ENCODE data around the gene NALF2. TPM values are rescaled to one million over a fixed set of nuclear protein-coding genes. Genes with fewer than 3 reads are reported as not detected.

The NALF2 gene
- total RNA-seq (2021; ENCODE audit: unreplicated experiment): 1.5 TPM
- polyA plus RNA-seq (2012; ENCODE audit: insufficient read length): 1.1 TPM
- Bru-seq, nascent RNA: percentile 25 among the genes with signal in this experiment
- percentile 30 among the genes with signal in this experiment for BruChase-seq, experiment 1, labeled RNA remaining after a 2-hour chase
- BruChase-seq, experiment 2, labeled RNA remaining after a 6-hour chase: percentile 30 among the genes with signal in this experiment
- long read RNA-seq, partial matches to known transcripts: 1 of 5 reads
- long read RNA-seq, other reads (novel, unspliced or antisense): 4 of 5 reads

- H3K4me1 ChIP-seq (ENCODE audit: control insufficient read depth, insufficient read depth, low read length): no peaks in the 10 kb centered on the region
- H3K4me3 ChIP-seq (ENCODE audit: low read depth in 2 of 2, low read length in 2 of 2): peak within 1 kb of the TSS; percentile 48 to 60
- H3K27me3 ChIP-seq (ENCODE audit: control insufficient read depth, insufficient read depth, low read length): no peaks in the 10 kb centered on the region
- POLR2A ChIA-PET: no interaction called here
- intact Hi-C loops (cut with micrococcal nuclease; ENCODE audit: unreplicated experiment) (no loop called here), in situ Hi-C loops (cut with HindIII; ENCODE audit: low pct_unique_long_range_greater_than_20kb, low sequenced_read_pairs) (no loop called here)
- ATAC-seq: peak; percentile 79
- no peak within 1 kb of the TSS for H3K27ac ChIP-seq (ENCODE audit: low read length)
- no peaks in the 10 kb centered on the region for H3K36me3 ChIP-seq (ENCODE audit: control insufficient read depth, insufficient read depth, low read length)
- no peaks in the 10 kb centered on the region for H3K9me3 ChIP-seq (ENCODE audit: control insufficient read depth, insufficient read depth, low read depth, low read length)
- no peak for TF ChIP-seq SIN3A (IDR thresholded peaks at IDR 0.05; ENCODE audit: borderline replicate concordance, insufficient read depth, low read depth, low read length)
- TF ChIP-seq, protein P1, sequence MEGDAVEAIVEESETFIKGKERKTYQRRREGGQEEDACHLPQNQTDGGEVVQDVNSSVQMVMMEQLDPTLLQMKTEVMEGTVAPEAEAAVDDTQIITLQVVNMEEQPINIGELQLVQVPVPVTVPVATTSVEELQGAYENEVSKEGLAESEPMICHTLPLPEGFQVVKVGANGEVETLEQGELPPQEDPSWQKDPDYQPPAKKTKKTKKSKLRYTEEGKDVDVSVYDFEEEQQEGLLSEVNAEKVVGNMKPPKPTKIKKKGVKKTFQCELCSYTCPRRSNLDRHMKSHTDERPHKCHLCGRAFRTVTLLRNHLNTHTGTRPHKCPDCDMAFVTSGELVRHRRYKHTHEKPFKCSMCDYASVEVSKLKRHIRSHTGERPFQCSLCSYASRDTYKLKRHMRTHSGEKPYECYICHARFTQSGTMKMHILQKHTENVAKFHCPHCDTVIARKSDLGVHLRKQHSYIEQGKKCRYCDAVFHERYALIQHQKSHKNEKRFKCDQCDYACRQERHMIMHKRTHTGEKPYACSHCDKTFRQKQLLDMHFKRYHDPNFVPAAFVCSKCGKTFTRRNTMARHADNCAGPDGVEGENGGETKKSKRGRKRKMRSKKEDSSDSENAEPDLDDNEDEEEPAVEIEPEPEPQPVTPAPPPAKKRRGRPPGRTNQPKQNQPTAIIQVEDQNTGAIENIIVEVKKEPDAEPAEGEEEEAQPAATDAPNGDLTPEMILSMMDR (IDR thresholded peaks at IDR 0.05): peak; percentile 45
- TF ChIP-seq, protein P2, sequence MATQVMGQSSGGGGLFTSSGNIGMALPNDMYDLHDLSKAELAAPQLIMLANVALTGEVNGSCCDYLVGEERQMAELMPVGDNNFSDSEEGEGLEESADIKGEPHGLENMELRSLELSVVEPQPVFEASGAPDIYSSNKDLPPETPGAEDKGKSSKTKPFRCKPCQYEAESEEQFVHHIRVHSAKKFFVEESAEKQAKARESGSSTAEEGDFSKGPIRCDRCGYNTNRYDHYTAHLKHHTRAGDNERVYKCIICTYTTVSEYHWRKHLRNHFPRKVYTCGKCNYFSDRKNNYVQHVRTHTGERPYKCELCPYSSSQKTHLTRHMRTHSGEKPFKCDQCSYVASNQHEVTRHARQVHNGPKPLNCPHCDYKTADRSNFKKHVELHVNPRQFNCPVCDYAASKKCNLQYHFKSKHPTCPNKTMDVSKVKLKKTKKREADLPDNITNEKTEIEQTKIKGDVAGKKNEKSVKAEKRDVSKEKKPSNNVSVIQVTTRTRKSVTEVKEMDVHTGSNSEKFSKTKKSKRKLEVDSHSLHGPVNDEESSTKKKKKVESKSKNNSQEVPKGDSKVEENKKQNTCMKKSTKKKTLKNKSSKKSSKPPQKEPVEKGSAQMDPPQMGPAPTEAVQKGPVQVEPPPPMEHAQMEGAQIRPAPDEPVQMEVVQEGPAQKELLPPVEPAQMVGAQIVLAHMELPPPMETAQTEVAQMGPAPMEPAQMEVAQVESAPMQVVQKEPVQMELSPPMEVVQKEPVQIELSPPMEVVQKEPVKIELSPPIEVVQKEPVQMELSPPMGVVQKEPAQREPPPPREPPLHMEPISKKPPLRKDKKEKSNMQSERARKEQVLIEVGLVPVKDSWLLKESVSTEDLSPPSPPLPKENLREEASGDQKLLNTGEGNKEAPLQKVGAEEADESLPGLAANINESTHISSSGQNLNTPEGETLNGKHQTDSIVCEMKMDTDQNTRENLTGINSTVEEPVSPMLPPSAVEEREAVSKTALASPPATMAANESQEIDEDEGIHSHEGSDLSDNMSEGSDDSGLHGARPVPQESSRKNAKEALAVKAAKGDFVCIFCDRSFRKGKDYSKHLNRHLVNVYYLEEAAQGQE (IDR thresholded peaks at IDR 0.05; ENCODE audit: insufficient read depth in 1 of 2, low read depth in 2 of 2, low read length in 1 of 2): peak; percentile 86 to 93
- BruUV-seq (replicated peaks): no TSS peak
- CTCF ChIA-PET: interaction anchor here (0.5 to 0.6 kb wide), 3 partner anchors 26 to 425 kb away, joined by 4 to 6 read pairs (median 4); no protein-coding TSS in a partner anchor
- no peak for DNase-seq (ENCODE audit: low read depth, low spot score)
These were observed at the start of gene NALF2 for GRCh38 chrX:69503782-69504625. Gene NALF2, plus strand, starts transcription at chrX:69504326. Its CDS starts 957 bp downstream, at chrX:69505283.

- H3K27ac ChIP-seq (ENCODE audit: low read length): no peak overlapping the region
- no peaks in the 10 kb centered on the region for H3K36me3 ChIP-seq (ENCODE audit: control insufficient read depth, insufficient read depth, low read length)
- TF ChIP-seq, protein P2 (IDR thresholded peaks at IDR 0.05; ENCODE audit: insufficient read depth in 1 of 2, low read depth in 2 of 2, low read length in 1 of 2): no peak
- no peak for TF ChIP-seq POLR2AphosphoS5 (IDR thresholded peaks at IDR 0.05; ENCODE audit: low read depth, low read length)
- TF ChIP-seq, protein P1 (IDR thresholded peaks at IDR 0.05): no peak
- TF ChIP-seq TCF7L2 (IDR thresholded peaks at IDR 0.05; ENCODE audit: low read depth, low read length): no peak
- no peak for TF ChIP-seq SIN3A (IDR thresholded peaks at IDR 0.05; ENCODE audit: borderline replicate concordance, insufficient read depth, low read depth, low read length)
- ChIA-PET CTCF (no interaction called here), POLR2A (no interaction called here)
- ATAC-seq (no peak), DNase-seq (ENCODE audit: low read depth, low spot score) (no peak)
- H3K4me3 ChIP-seq (ENCODE audit: low read depth in 2 of 2, low read length in 2 of 2): no peak overlapping the region
- in situ Hi-C loops (cut with HindIII; ENCODE audit: low pct_unique_long_range_greater_than_20kb, low sequenced_read_pairs) (no loop called here), intact Hi-C loops (cut with micrococcal nuclease; ENCODE audit: unreplicated experiment) (no loop called here)
- no peaks in the 10 kb centered on the region for H3K9me3 ChIP-seq (ENCODE audit: control insufficient read depth, insufficient read depth, low read depth, low read length)
- H3K27me3 ChIP-seq (ENCODE audit: control insufficient read depth, insufficient read depth, low read length): no peaks in the 10 kb centered on the region
- BruUV-seq (replicated peaks): no TSS peak
- no peaks in the 10 kb centered on the region for H3K4me1 ChIP-seq (ENCODE audit: control insufficient read depth, insufficient read depth, low read length)
These were observed 46.4 kb upstream of the NALF2 start for GRCh38 chrX:69457756-69458155.

All from Panc1 (cell line).